GM21825 (cell line): ENCODE data around the gene SMAD3.
"Not testable (repeated sequence)": the region's sequence is repeated elsewhere in the genome, so short reads cannot be mapped to it uniquely, and the experiment has no call there.

Experiments used
- ATAC-seq: cut with Tn5 transposase; IDR thresholded peaks from one replicate; pipeline ENCODE4 v1.9.1; 2021; ENCODE audit warnings: mild to moderate bottlenecking, moderate library complexity; ENCODE audit not compliant: unreplicated experiment

The SMAD3 gene

GRCh38 chr15:67108122-67108961, 42.9 kb downstream of the SMAD3 start:
- no peak for ATAC-seq

GRCh38 chr15:67109141-67110034, 44.0 kb downstream of the SMAD3 start:
- peak; percentile 62 for ATAC-seq

GRCh38 chr15:67110361-67110781, 45.0 kb downstream of the SMAD3 start:
- peak; percentile 34 for ATAC-seq

GRCh38 chr15:67110958-67111864, 45.8 kb downstream of the SMAD3 start:
- no peak for ATAC-seq

- ATAC-seq, result no peak
Measured at GRCh38 chr15:67114046-67114445, 48.6 kb downstream of the SMAD3 start.

GRCh38 chr15:67114846-67115585, 49.6 kb downstream of the SMAD3 start:
- ATAC-seq, result no peak

GRCh38 chr15:67115586-67115969, 50.2 kb downstream of the SMAD3 start:
- no peak for ATAC-seq

GRCh38 chr15:67116742-67117141, 51.3 kb downstream of the SMAD3 start:
- no peak for ATAC-seq

- ATAC-seq, result no peak
Measured at GRCh38 chr15:67117370-67117769, 52.0 kb downstream of the SMAD3 start.

GRCh38 chr15:67118808-67119207, 53.4 kb downstream of the SMAD3 start:
- no peak for ATAC-seq

GRCh38 chr15:67119238-67119846, 53.9 kb downstream of the SMAD3 start:
- no peak for ATAC-seq

- ATAC-seq, result no peak
Measured at GRCh38 chr15:67120009-67120838, 54.8 kb downstream of the SMAD3 start.

GRCh38 chr15:67120839-67121643, 55.6 kb downstream of the SMAD3 start:
- peak; percentile 67 for ATAC-seq

GRCh38 chr15:67121644-67122605, 56.5 kb downstream of the SMAD3 start:
- no peak for ATAC-seq

GRCh38 chr15:67122816-67123215, 57.4 kb downstream of the SMAD3 start:
- ATAC-seq, result not testable (repeated sequence)

- not testable (repeated sequence) for ATAC-seq
Measured at GRCh38 chr15:67123291-67123690, 57.9 kb downstream of the SMAD3 start.

GRCh38 chr15:67124111-67124510, 58.7 kb downstream of the SMAD3 start:
- ATAC-seq, result no peak
